GM19452 (cell line): Measurements from ENCODE around the gene OR2G3.

Experiments
- ATAC-seq: cut with Tn5 transposase; IDR thresholded peaks from one replicate; pipeline ENCODE4 v1.9.1; 2021; ENCODE audit not compliant: unreplicated experiment

The OR2G3 gene

DNA sequence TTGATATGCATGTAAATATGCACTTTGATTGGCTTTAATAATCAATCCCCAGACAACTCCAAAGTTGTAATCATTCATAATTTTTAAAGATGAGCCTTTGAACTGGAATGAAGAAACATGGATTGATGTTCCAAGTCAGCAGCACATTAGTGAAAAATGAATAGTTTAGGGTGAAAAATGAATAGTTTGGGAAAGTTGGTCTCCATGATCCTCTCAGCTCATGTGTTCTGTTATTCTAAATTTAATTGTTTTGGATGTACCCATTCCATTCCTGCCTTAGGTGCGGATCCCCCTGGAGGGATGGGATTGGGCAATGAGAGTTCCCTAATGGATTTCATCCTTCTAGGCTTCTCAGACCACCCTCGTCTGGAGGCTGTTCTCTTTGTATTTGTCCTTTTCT lies at the start of gene OR2G3:
Gene OR2G3 (plus strand): TSS at position 301 of the 400 bp plus-strand sequence. CDS start 0 bp downstream, at position 301.
- ATAC-seq = no peak

DNA sequence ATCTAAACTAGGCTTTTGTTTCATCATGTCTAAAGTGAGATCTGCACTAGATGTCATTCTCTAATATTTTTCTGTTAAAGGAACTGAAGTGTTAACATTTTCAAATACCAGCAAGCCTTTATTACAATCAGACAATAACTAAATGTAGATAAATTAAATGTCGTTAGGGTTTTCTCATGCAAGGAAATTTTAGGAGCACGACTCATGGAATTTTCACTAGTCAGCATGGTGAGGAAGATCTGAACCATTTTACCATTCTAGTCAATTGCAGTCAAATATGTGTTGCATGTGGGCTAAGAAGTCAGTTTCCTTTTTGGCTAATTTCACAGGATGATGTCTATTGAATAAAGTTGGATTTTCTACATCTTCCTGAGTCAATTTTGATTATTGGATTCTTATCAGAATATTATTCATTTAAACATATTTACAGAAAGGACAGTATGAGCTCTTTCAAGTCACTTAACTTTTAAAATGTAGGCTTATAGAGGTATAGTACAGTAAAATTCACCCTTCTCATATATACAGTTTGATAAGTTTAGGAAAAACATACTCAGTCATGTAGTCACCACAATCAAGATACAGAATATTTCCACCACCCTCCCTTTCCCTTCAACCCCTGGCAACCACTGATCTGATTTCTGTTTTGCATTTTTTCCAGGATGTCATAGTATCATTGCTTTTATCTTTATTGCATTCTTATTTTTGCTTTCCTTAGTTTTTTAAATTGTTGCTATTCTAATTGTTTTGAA lies 47.3 kb upstream of the OR2G3 start:
- ATAC-seq = no peak

DNA sequence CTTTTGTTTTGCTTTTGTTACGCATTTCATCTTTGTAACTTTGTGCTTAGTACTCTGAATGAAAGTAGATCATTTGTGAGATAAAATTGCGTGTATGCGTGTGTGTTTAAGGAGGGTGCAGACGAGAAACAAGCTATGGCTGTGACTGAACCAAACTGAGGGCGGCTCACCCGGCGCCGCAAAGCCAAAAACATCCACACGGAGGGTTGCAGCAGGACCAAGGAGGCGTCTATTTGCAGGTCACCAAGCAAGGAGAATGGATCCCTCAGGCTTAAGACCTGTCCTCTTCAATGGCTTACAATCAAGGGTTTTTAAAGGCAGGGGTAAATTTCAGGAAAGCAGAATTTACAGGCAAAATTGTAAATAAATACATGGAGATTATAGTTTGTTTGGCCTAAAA lies 43.7 kb upstream of the OR2G3 start:
- ATAC-seq = no peak

DNA sequence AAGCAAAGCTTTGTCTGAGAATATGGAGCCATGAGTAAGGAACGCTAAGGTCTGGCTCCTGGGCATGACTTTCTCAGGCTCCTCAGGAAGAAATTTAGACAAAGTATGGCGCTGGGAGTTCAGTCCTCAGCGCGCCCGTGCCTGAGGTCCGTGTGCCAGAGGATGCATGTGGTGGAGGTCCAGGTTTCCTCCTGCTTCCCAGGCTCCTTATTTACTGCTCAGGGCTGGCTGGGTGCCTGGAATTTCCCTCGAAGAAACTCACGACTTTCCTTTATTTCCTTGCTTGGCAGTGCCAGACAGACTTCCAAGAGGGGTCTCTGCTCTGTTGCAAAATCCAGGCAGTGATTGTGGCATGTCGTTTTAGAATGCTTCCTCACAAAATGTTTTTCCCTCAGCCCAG lies 43.2 kb upstream of the OR2G3 start:
- no peak for ATAC-seq

DNA sequence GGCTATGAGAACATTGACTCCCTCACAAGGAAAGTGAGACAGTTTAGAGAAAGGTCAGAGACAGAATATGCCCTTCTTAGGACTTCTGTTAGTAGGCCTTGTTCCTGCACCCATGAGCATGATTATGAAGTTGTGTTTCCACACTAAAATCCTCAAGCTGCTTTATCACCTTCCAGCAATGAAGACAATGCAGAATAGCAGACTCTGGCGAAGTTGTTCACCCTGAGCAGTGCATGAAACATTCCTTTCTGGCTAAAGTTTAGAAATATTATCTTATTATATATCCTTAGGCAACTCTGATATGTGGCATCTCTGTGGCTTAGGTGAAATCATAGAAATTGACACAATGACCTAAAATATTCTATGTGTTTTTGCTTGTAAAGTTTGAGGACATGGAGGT lies 31.1 kb upstream of the OR2G3 start:
- no peak for ATAC-seq

DNA sequence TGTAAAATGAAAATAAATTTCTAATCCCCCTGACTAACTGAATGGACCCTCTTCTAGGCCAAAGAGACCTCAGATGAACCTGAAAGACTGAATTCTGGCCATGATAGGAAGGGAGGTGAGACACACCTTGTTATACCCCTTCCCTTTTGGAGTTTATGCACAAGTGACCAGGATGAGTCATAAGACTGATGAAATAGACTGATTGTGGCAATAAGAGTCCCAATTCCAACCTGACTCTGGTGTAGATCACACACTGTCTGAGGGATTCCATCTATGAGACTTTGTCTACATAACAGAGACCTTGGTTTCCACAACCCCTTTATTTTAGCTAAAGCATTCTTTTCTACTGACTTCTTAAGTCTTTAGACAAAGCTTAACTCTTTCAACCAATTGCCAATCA lies 30.7 kb upstream of the OR2G3 start:
- ATAC-seq = no peak

DNA sequence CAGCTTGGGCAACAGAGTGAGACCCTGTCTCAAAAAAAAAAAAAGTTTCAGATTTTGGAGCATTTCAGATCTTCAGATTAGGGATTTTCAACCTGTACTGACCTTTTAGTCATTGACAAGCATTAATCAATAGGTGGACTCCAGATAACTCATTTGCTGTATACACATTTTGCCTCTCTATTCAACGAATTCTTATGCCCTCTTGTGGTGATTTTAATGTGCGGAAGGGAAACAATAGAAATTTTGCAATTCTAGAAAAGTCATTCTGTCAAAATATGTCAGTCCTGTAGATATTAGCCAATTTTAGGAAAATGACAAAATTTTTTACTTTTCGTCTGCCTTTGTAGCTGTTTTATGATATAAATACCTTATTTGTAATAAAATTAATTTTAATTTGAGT lies 28.9 kb upstream of the OR2G3 start:
- no peak for ATAC-seq

DNA sequence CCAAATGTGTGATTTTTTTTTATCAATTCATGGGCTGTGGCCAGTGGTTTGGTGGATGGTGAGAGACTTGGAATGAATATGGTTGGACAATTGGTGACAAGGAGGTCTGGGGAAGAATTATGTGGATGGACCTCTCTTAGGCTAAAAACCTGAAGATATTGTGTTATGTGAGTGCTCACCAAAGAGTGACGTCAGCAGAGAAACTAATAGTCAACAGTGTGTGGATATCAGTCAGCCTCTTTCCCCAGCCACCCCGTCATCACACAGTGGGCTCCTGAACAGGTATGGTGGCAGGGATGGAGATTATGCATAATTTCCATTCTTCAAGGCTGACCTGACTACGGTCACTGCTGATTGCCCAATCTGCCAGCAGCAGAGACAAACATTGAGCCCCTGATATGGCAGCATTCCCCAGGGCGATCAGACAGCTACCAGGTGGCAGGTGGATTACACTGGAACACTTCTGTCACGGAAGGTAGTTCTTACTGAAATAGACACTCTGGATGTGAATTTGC lies 26.4 kb upstream of the OR2G3 start:
- ATAC-seq = no peak

DNA sequence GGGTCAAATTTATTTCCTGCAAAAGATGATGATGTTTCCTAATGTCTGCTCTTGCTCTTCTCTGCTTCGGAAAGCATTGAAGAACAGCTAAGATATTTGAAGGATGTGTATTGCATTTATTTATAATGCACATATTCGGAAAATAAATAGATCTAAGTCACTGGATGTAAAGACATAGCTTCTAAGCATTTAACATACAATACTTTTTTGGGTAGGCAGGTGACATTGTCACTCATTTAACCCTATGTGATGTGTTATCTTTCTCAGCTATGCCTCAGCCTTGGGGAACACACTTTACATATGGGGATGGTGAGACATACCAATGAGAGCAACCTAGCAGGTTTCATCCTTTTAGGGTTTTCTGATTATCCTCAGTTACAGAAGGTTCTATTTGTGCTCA lies 17.3 kb upstream of the OR2G3 start, which contains the start of gene OR2G2:
Gene OR2G2 (plus strand): TSS at position 301 of the 400 bp plus-strand sequence. CDS start 0 bp downstream, at position 301.
- ATAC-seq = no peak

DNA sequence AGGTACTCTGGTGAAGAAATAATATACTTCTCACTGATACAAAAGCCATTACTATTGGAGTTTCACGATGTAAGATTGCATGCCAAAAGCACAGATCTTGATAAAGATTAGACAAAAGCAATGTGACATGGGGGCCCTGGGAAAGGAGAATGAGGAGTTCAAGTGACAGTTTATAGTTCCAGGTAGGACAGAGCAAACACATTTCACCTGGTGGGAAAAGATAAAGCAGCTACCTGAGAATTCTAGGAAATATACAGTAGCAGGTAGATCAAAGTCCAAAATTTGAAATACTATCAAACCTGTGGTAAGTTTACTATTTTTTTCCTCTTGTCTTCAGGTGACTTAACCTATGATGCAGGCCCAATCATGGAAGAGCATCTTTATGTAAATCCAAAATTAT lies 8.0 kb downstream of the OR2G3 start:
- no peak for ATAC-seq

DNA sequence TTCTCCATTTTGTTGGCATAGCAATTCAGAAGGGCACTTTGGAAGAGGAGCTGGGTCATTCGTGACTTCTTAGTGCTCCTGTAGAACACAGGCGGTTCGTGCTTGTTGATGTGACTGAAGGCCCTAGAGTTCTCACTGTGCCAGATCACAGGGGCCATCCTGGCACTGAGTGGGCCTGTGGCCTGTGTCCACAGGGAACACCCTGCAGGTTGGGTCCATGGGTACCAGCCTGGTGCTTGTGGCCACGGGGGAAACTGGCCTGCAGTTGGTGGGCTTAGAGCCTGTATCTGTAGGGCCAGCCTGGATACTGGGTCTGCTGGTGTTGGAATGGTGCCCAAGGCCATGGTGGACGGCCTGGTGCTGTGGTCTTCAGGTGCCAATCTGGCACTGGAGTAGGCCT lies 9.2 kb downstream of the OR2G3 start:
- ATAC-seq = no peak

DNA sequence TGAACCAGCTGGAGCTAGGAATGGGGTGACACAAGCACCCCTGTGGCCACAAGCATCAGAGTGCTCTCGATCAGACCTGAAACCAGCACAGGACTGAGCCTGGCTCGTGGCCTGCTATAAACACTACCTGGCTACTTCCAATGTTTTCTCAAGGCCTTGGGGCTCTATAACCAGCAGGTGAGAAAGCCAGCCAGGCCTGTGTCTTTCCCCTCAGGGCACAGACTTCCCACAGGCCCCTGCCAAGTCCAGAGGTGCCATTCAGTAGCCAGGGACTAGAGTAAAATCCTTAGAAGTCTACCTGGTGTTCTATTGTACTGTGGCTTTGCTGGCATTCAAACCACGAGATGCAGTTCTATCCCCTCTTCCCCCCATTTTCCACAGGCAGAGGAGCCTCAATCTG lies 22.6 kb downstream of the OR2G3 start:
- no peak for ATAC-seq

DNA sequence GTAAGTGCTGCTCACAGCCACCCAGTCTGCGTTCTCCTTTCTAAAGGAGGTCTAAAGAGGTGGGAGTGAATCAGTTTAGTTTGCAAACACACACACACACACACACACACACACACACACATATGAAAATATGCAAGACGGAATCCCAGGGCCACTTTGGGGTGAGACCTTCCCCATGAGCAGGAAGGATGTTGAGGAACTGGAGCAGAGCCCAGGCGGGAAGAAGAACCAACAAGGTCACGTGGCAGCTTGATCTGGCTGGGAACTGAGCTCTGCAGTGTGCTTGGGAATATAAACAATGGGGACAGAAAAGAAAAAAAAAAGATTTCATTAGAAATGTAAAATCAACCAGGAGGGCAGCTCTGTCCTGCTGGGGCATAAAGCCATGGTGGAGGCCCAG lies 32.6 kb downstream of the OR2G3 start:
- ATAC-seq = no peak

DNA sequence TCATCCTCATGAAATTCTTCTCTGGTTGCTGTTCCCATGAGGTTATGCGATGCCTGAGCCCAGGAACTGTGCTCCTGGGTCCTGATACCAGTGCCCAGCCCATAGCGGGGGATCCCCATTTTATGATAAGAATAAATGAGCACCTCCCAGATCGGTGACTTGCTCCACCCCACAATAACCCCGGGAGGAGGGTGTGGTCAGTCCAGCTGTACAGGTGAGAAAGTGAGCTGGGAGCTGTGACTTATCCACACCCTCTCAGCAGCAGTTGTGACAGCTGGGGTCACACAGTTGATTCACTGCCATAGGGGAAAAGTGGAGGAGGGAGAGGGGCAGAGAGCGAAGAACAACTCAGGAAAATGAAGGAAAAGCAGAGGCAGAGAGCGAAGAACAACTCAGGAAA lies 33.4 kb downstream of the OR2G3 start:
- ATAC-seq = no peak

DNA sequence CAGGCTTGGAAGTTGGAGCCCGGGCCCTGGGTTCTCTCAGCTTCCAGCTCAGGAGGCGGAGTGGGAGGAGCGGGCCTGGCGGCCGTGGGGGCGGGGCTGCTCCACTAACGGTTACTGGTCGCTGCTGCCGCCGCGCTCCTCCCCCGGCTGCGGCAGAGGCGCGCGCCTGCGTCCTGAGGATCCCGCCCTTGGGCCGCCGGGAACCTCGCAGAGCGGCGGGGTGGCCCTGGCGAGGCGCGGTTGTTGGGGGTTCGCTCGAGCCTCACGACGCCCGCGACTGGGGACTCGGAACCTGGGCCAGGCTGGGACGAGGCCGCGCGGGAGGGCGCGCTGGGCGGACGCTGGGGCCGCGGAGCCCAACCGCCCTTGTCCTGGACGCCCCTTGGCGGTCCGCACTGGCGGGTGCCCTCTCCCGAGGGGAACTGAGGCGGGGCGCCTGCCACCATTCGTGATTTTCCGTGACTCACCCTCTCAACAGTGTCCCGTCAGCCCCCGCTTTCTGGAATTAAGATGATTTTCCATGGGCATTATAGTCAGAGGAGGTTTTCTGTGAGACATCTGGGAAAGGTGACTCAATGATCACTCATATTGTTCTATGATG lies 34.1 kb downstream of the OR2G3 start:
- no peak for ATAC-seq

DNA sequence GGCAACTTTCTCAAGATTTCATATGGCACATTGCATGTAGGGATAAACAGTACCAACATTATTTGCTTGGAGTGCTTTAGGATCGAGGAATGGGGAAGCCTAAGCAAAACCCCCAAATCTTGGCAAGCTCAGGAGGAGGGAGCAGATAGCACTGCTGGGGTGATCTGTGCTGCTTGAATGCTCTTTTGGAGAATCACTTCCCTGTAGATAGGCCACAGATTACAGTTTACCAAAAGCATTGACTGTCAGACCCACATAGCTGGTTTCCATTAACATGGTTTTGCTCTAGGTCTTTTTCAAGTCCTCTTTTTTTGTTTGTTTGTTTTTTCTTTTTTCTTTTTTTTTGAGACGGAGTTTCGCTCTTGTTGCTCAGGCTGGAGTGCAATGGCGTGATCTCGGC lies 37.4 kb downstream of the OR2G3 start:
- ATAC-seq = no peak

DNA sequence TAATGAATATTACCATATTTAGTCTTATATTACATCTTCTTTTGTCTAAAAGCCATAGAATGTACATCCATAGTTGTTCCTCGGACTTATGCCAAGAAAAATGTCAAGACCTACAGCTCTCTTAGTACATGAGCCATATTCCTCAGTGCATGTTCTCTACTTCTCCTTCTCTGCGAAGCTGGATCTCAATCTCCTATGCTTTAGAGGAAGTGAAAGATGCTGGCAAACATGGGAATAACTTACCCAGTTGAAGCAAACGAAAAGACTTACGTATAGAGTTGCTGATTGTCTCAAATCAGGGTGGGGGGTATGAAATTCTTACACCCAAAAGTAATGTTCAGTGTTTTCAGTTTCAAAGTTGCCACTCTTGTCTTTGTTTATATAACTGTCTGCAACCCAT lies 41.5 kb downstream of the OR2G3 start:
- no peak for ATAC-seq

DNA sequence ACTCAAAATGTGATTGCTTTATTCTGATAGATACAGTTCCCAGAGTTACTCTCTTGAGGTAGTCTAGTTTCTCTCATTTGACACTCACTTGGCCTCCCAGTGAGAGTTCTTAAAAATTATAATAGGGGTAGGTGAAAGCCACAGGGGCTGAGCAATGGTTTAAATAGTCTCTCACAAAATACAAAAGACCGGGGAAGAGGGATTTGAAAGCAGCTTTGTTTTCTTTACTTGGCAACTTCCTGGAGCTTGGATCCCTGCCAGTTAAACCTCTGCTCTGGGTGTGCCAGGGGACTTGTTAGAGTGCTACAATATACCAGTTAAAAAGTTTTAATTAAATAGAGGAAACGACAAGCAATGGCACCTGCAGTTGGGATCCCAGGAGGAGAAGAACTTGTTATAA lies 42.5 kb downstream of the OR2G3 start:
- ATAC-seq = no peak

DNA sequence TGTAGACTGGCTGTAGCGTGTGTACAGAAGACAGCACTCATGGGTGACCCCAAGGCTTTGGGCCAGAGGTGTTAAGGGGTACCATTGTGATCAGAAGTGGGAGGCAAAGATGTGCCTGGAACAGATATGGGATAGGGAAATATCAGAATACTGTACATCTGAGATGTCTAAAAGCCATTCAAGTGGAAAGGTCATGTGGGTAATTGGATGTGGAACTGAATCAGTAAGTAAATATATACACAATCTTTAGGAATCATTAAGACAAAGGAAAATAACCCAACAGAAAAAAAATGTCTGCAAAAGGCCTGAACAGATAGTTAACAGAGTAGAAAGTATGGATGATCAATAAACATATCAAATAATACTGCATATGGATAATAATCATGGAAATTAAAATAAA lies 47.7 kb downstream of the OR2G3 start:
- no peak for ATAC-seq
